ENCODE results near the gene PEAK1. TPM values are rescaled to one million over a fixed set of nuclear protein-coding genes. Genes with fewer than 3 reads are reported as not detected.

PEAK1 gene
- polyA plus RNA-seq, 2 of the 4 experiments (the other 2 are of a cell fraction): 7.5 to 13.7 TPM

GRCh38 chr15:77173487-77173886 lies 246.4 kb downstream of the PEAK1 start:
- FAIRE-seq: no peak
- H3K4me2 ChIP-seq: no peak overlapping the region
- ChIA-PET CTCF (interaction anchor here (0.6 kb wide), 1 partner anchor 370 kb away, joined by 4 read pairs; no protein-coding TSS in a partner anchor), POLR2A (no interaction called here)
- no peaks in the 10 kb centered on the region for H3K9me3 ChIP-seq
- no peaks in the 10 kb centered on the region for H3K4me1 ChIP-seq
- TF ChIP-seq KDM1A (IDR thresholded peaks at IDR 0.05; ENCODE audit: low read depth): no peak
- no peak for TF ChIP-seq RAD21 (conservative IDR thresholded peaks at IDR 0.05 in 1 of 2, IDR thresholded peaks at IDR 0.05 in 1 of 2)
- TF ChIP-seq CHD4 (IDR thresholded peaks at IDR 0.05; ENCODE audit: borderline replicate concordance): no peak
- TF ChIP-seq E2F6 (IDR thresholded peaks at IDR 0.05; ENCODE audit: borderline replicate concordance, low read depth): no peak
- TF ChIP-seq MAFK (IDR thresholded peaks at IDR 0.05; ENCODE audit: partially characterized antibody): no peak
- no peak for TF ChIP-seq RFX5 (IDR thresholded peaks at IDR 0.05)
- no peak for TF ChIP-seq ESRRA (IDR thresholded peaks at IDR 0.05; ENCODE audit: borderline replicate concordance, low read length)
- TF ChIP-seq USF2 (IDR thresholded peaks at IDR 0.05): no peak
- TF ChIP-seq ZSCAN20 (CRISPR knock-in tag; IDR thresholded peaks at IDR 0.05): no peak
- no peak for TF ChIP-seq RNF2 (IDR thresholded peaks at IDR 0.05; ENCODE audit: borderline replicate concordance, low read depth)
- no peak for TF ChIP-seq HOXB5 (CRISPR knock-in tag; IDR thresholded peaks at IDR 0.05)
- no peak for TF ChIP-seq FOXS1 (CRISPR knock-in tag; IDR thresholded peaks at IDR 0.05)
- TF ChIP-seq RCOR1 (IDR thresholded peaks at IDR 0.05; ENCODE audit: low read depth, low read length): no peak
- no peak for TF ChIP-seq EHMT2 (IDR thresholded peaks at IDR 0.05; ENCODE audit: low read depth)
- TF ChIP-seq EP300 (IDR thresholded peaks at IDR 0.05): no peak
- H3K27ac ChIP-seq: no peak overlapping the region
- no peak for ATAC-seq
- 37% methylated on average over 1 of the region's 1 CpG for WGBS (ENCODE audit: missing lambda C conversion rate)
- no peak overlapping the region for H3K4me3 ChIP-seq
- no peak for DNase-seq (ENCODE audit: low read depth in 1 of 2, low spot score in 1 of 2)

- no peak for TF ChIP-seq ELK1 (IDR thresholded peaks at IDR 0.05; ENCODE audit: low read depth, low read length)
- TF ChIP-seq NFE2L2 (conservative IDR thresholded peaks at IDR 0.05; ENCODE audit: low read length): no peak
- no peak for TF ChIP-seq JUN (IDR thresholded peaks at IDR 0.05)
- no peak for TF ChIP-seq HOXA7 (CRISPR knock-in tag; IDR thresholded peaks at IDR 0.05)
- TF ChIP-seq CHD4 (IDR thresholded peaks at IDR 0.05; ENCODE audit: borderline replicate concordance): no peak
- no peak for TF ChIP-seq POLR2AphosphoS2 (conservative IDR thresholded peaks at IDR 0.05; ENCODE audit: low read length)
- no peak for TF ChIP-seq SMC3 (IDR thresholded peaks at IDR 0.05)
- no peak for TF ChIP-seq MAFK (IDR thresholded peaks at IDR 0.05; ENCODE audit: partially characterized antibody)
- TF ChIP-seq HDAC2 (IDR thresholded peaks at IDR 0.05): no peak
- no peak for TF ChIP-seq MYC (IDR thresholded peaks at IDR 0.05; ENCODE audit: borderline replicate concordance, low read length)
- TF ChIP-seq GATA3 (IDR thresholded peaks at IDR 0.05; ENCODE audit: borderline replicate concordance): no peak
- no peak for TF ChIP-seq CHD2 (IDR thresholded peaks at IDR 0.05; ENCODE audit: low read length, partially characterized antibody)
- no peak for TF ChIP-seq HOXB5 (CRISPR knock-in tag; IDR thresholded peaks at IDR 0.05)
- TF ChIP-seq CEBPB (IDR thresholded peaks at IDR 0.05): no peak
- no peak for TF ChIP-seq RAD21 (conservative IDR thresholded peaks at IDR 0.05 in 1 of 2, IDR thresholded peaks at IDR 0.05 in 1 of 2)
- no peak for TF ChIP-seq HES2 (IDR thresholded peaks at IDR 0.05)
These were observed 248.5 kb downstream of the PEAK1 start for GRCh38 chr15:77171221-77171967.

More at GRCh38 chr15:77171221-77171967, 248.5 kb downstream of the PEAK1 start:
- Histone ChIP-seq H3K4me3 (no peak overlapping the region), H3K27ac (no peak overlapping the region), H3K4me1 (no peaks in the 10 kb centered on the region), H3K4me2 (no peak overlapping the region), H3K9me3 (no peaks in the 10 kb centered on the region)
- FAIRE-seq (peak; percentile 76), DNase-seq (ENCODE audit: low read depth in 1 of 2, low spot score in 1 of 2) (no peak), ATAC-seq (no peak)
- ChIA-PET POLR2A (no interaction called here), CTCF (interaction anchor here (0.7 to 1.0 kb wide), 2 partner anchors 15 to 462 kb away, joined by 3 to 4 read pairs; no protein-coding TSS in a partner anchor)
- 91% methylated on average over 2 of the region's 2 CpGs for WGBS (ENCODE audit: missing lambda C conversion rate)

All from A549 (cell line).